ENCODE measurements around the gene LCK. TPM values are rescaled to one million over a fixed set of nuclear protein-coding genes. Genes with fewer than 3 reads are reported as not detected.

LCK gene
- total RNA-seq, 1 experiment from 2014 or later = 51.0 TPM

- POLR2A ChIA-PET = no interaction called here
- no peaks in the 10 kb centered on the region for H3K9me3 Mint-ChIP-seq
- TF ChIP-seq AFF4 (CRISPR knock-in tag; IDR thresholded peaks at IDR 0.05; ENCODE audit: borderline replicate concordance) (no peak), ZNF425 (CRISPR knock-in tag; conservative IDR thresholded peaks at IDR 0.05) (no peak), RELA (CRISPR knock-in tag; IDR thresholded peaks at IDR 0.05; ENCODE audit: borderline replicate concordance) (no peak), E2F5 (CRISPR knock-in tag; IDR thresholded peaks at IDR 0.05) (no peak), IRF2 (CRISPR knock-in tag; IDR thresholded peaks at IDR 0.05; ENCODE audit: borderline replicate concordance, low read depth) (no peak), STAT6 (CRISPR knock-in tag; conservative IDR thresholded peaks at IDR 0.05; ENCODE audit: low read depth) (no peak), MLX (CRISPR knock-in tag; IDR thresholded peaks at IDR 0.05) (no peak), SOX15 (CRISPR knock-in tag; IDR thresholded peaks at IDR 0.05) (no peak), NR1H2 (CRISPR knock-in tag; IDR thresholded peaks at IDR 0.05) (no peak), GTF2I (CRISPR knock-in tag; conservative IDR thresholded peaks at IDR 0.05) (no peak), IRF1 (CRISPR knock-in tag; IDR thresholded peaks at IDR 0.05) (no peak), ESRRA (CRISPR knock-in tag; IDR thresholded peaks at IDR 0.05; ENCODE audit: borderline replicate concordance) (no peak), TEAD1 (CRISPR knock-in tag; IDR thresholded peaks at IDR 0.05) (no peak), E2F4 (CRISPR knock-in tag; IDR thresholded peaks at IDR 0.05; ENCODE audit: borderline replicate concordance, low read depth) (no peak), SMAD4 (CRISPR knock-in tag; IDR thresholded peaks at IDR 0.05) (no peak), FOXP1 (CRISPR knock-in tag; IDR thresholded peaks at IDR 0.05; ENCODE audit: borderline replicate concordance) (no peak), NR3C1 (CRISPR knock-in tag; conservative IDR thresholded peaks at IDR 0.05; ENCODE audit: low read depth) (no peak), EMX1 (CRISPR knock-in tag; IDR thresholded peaks at IDR 0.05) (no peak)
- H3K27ac Mint-ChIP-seq = peak overlapping the region; percentile 45; the same call in 1 of the 2 replicates
- peaks cover 5% of the 10 kb centered on the region for H3K4me1 Mint-ChIP-seq
- H3K4me3 Mint-ChIP-seq = no peak overlapping the region
- ATAC-seq (no peak), DNase-seq (ENCODE audit: low spot score) (no peak)
- CTCF ChIA-PET = interaction anchor here (1.3 to 3.1 kb wide), 2 partner anchors 16 kb away, joined by 4 to 10 read pairs; no protein-coding TSS in a partner anchor
- peaks cover 48% of the 10 kb centered on the region for H3K36me3 Mint-ChIP-seq
- H3K27me3 Mint-ChIP-seq (ENCODE audit: low read depth) = no peaks in the 10 kb centered on the region
Observed at GRCh38 chr1:32231843-32232432, 19.1 kb upstream of the LCK start.
